ENCODE results near the gene NECTIN1. TPM values are rescaled to one million over a fixed set of nuclear protein-coding genes. Genes with fewer than 3 reads are reported as not detected.
"Not testable (repeated sequence)": the region's sequence is repeated elsewhere in the genome, so short reads cannot be mapped to it uniquely, and the experiment has no call there.

NECTIN1 gene
- total RNA-seq, 1 donor from 2014 or later, result 58.2 TPM

- Histone ChIP-seq H3K36me3 (no peaks in the 10 kb centered on the region), H3K4me3 (no peak overlapping the region), H3K27ac (no peak overlapping the region), H3K4me1 (no peaks in the 10 kb centered on the region), H3K27me3 (no peaks in the 10 kb centered on the region), H3K9me3 (no peaks in the 10 kb centered on the region)
- TF ChIP-seq POLR2A (IDR thresholded peaks at IDR 0.05) (no peak), POLR2AphosphoS5 (IDR thresholded peaks at IDR 0.05; ENCODE audit: insufficient read depth in 1 of 2, low read depth in 1 of 2) (no peak), CTCF (IDR thresholded peaks at IDR 0.05) (no peak)
- DNase-seq (ENCODE audit: extremely low spot score in 2 of 2), result no peak
- intact Hi-C loops (cut with DNase I), result no loop called here
Observed at GRCh38 chr11:119607726-119608125, 121.3 kb downstream of the NECTIN1 start.

- no peak for DNase-seq (ENCODE audit: extremely low spot score in 2 of 2)
- no peak overlapping the region for H3K27ac ChIP-seq
- intact Hi-C loops (cut with DNase I), result no loop called here
Observed at GRCh38 chr11:119605137-119605665, 123.8 kb downstream of the NECTIN1 start.

GRCh38 chr11:119602745-119603373, 126.1 kb downstream of the NECTIN1 start:
- intact Hi-C loops (cut with DNase I), result no loop called here
- no peak for TF ChIP-seq POLR2AphosphoS5 (IDR thresholded peaks at IDR 0.05; ENCODE audit: insufficient read depth in 1 of 2, low read depth in 1 of 2)
- no peak for TF ChIP-seq CTCF (IDR thresholded peaks at IDR 0.05)
- no peak for TF ChIP-seq POLR2A (IDR thresholded peaks at IDR 0.05)
- H3K4me1 ChIP-seq, result no peaks in the 10 kb centered on the region
- DNase-seq (ENCODE audit: extremely low spot score in 2 of 2), result no peak
- H3K27me3 ChIP-seq, result no peaks in the 10 kb centered on the region
- no peaks in the 10 kb centered on the region for H3K9me3 ChIP-seq
- H3K27ac ChIP-seq, result no peak overlapping the region
- no peak overlapping the region for H3K4me3 ChIP-seq
- no peaks in the 10 kb centered on the region for H3K36me3 ChIP-seq

More at GRCh38 chr11:119605137-119605665, 123.8 kb downstream of the NECTIN1 start:
- Histone ChIP-seq H3K4me1 (no peaks in the 10 kb centered on the region), H3K4me3 (no peak overlapping the region), H3K36me3 (no peaks in the 10 kb centered on the region), H3K27me3 (no peaks in the 10 kb centered on the region), H3K9me3 (no peaks in the 10 kb centered on the region)
- TF ChIP-seq POLR2A (IDR thresholded peaks at IDR 0.05), result no peak
- no peak for TF ChIP-seq POLR2AphosphoS5 (IDR thresholded peaks at IDR 0.05; ENCODE audit: insufficient read depth in 1 of 2, low read depth in 1 of 2)
- TF ChIP-seq CTCF (IDR thresholded peaks at IDR 0.05), result no peak

- Histone ChIP-seq H3K27ac (no peak overlapping the region), H3K9me3 (no peaks in the 10 kb centered on the region)
- intact Hi-C loops (cut with DNase I), result no loop called here
Observed at GRCh38 chr11:119599864-119600541, 129.0 kb downstream of the NECTIN1 start.

GRCh38 chr11:119595941-119596340, 133.1 kb downstream of the NECTIN1 start:
- H3K4me1 ChIP-seq, result peaks cover 22% of the 10 kb centered on the region
- intact Hi-C loops (cut with DNase I); H3K9me3 ChIP-seq; H3K27me3 ChIP-seq; H3K27ac ChIP-seq; DNase-seq (ENCODE audit: extremely low spot score in 2 of 2); H3K36me3 ChIP-seq; H3K4me3 ChIP-seq: not testable (repeated sequence)

More at GRCh38 chr11:119599864-119600541, 129.0 kb downstream of the NECTIN1 start:
- Histone ChIP-seq H3K36me3 (no peaks in the 10 kb centered on the region), H3K4me3 (no peak overlapping the region), H3K27me3 (no peaks in the 10 kb centered on the region), H3K4me1 (no peaks in the 10 kb centered on the region)
- no peak for DNase-seq (ENCODE audit: extremely low spot score in 2 of 2)
- TF ChIP-seq POLR2A (IDR thresholded peaks at IDR 0.05) (no peak), CTCF (IDR thresholded peaks at IDR 0.05) (no peak), POLR2AphosphoS5 (IDR thresholded peaks at IDR 0.05; ENCODE audit: insufficient read depth in 1 of 2, low read depth in 1 of 2) (no peak)
